GM18511 (cell line): ENCODE data around the gene AIFM3.
"Not testable (repeated sequence)": the region's sequence is repeated elsewhere in the genome, so short reads cannot be mapped to it uniquely, and the experiment has no call there.

Experiments used
- ATAC-seq: cut with Tn5 transposase; IDR thresholded peaks from one replicate; pipeline ENCODE4 v1.9.1; 2021; ENCODE audit warnings: mild to moderate bottlenecking, moderate library complexity; ENCODE audit not compliant: unreplicated experiment

AIFM3 gene, protein sequence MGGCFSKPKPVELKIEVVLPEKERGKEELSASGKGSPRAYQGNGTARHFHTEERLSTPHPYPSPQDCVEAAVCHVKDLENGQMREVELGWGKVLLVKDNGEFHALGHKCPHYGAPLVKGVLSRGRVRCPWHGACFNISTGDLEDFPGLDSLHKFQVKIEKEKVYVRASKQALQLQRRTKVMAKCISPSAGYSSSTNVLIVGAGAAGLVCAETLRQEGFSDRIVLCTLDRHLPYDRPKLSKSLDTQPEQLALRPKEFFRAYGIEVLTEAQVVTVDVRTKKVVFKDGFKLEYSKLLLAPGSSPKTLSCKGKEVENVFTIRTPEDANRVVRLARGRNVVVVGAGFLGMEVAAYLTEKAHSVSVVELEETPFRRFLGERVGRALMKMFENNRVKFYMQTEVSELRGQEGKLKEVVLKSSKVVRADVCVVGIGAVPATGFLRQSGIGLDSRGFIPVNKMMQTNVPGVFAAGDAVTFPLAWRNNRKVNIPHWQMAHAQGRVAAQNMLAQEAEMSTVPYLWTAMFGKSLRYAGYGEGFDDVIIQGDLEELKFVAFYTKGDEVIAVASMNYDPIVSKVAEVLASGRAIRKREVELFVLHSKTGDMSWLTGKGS

DNA sequence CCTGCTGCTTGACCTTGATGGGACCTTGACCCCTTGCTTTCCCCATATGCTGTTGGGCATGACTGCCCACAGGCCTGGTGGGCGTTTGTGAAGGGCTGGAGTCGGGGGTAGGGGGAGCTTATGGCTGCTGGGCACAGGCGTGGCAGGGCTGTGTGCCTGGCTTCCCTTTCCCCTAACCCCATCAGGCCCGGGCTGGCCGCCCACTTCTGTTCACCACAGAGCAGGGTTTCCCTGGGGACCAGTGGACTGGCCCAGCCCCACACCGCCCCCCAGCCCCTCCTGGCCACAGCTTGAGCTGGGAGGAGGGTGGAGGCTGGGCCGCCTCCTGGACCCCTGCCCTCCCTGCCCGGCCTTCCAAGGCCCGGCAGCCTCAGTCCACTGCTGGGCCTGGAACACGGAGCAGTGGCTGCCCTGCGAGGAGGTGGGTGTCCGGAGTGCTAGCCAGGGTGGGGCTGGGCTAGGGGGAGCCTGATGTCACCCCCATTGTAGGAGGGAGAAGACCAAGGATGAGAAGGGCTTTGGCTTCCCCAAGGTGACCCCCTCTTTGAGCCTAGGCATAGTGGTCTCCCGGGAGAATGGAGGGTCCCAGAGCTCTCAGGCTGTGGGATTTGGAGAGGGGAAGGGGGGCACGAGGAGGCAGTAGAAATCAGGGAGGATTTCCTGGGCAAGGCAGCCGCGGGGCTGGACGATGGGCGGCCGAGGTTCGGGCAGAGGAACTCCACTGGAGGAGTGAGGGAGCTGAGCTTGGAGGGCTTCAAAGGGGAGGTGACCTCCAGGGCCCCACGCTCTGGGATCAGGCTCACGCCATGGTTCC lies at the start of gene AIFM3:
AIFM3 (plus strand) TSS at position 373 of the 814 bp plus-strand sequence. CDS start 690 bp downstream, outside the sequence.
- no peak for ATAC-seq

DNA sequence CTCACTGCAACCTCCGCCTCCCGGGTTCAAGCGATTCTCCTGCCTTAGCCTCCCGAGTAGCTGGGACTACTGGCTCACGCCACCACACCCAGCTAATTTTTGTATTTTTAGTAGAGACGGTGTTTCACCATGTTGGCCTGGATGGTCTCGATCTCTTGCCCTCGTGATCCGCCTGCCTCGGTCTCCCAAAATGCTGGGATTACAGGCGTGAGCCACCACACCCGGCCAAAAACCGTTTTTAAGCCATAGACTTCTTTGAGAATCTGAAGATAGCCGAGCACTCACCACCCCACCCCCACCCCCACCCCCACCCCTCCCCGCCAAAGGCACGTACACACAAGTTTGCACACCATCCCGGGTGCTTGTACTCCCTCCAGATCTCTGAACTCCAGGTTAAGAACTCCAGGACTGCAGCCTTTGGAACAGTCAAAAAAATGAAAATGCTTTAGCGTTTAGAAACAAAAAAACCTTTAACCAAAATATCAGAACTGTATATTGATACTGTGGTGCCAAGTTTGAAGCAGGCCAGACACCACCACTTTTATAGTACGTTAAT lies 48.3 kb upstream of the AIFM3 start:
- no peak for ATAC-seq

DNA sequence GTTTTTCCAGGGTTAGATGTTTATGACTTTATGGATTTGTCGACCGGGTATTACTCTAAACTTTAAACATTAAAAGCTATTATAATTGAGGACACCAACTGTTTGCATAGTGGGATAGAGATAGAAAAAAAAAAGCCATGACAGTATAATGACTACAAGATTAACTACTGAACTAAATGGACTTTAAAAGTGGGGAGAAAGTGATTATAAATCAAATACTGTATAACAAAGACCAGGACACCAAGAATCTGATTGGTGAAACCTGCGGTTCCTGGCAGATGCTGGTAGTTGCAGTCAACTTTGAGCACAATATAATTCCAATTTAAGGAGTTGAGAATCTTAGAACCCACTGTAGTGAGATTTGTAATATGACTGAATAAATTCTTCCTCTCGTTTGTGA lies 47.3 kb upstream of the AIFM3 start:
- no peak for ATAC-seq

DNA sequence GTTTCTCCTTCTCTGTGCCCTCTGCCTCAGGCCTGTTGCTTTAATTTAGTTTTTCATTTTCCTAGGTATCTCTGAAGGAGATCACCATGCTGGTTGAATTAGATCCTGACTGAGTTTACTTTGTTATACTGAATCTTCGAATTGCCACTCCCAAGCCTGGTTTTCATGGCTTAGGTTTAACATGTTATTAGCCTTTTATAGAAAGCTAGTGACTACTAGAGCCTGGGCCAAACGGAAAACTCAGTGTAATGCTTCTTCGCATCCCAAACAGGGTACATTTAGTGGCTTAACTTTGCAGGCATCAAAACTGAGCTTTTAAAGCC lies 46.2 kb upstream of the AIFM3 start:
- ATAC-seq, result no peak

DNA sequence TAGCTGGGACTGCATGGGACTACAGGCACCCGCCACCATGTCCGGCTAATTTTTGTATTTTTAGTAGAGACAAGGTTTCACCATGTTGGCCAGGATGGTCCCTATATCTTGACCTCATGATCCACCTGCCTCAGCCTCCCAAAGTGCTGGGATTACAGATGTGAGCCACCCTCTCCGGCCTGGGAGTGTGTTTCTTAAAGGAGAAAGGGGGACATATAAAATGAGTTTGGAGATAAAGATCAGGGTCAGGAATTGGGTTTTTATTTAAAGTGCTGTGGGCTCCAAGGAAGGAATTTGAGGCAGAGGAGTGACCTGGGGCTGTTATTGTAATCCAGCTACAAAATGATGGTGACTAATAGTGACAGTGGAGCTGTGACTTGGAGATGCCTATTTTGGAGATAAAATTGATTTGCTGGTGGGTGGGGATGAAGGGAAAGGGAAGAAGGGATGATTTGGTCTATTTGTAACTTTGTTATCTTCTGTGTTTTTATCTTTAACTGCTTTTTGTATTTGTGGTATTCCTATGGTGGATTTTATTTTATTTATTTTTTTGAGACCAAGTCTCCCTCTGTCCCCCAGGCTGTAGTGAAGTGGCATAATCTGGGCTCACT lies 44.8 kb upstream of the AIFM3 start:
- no peak for ATAC-seq

DNA sequence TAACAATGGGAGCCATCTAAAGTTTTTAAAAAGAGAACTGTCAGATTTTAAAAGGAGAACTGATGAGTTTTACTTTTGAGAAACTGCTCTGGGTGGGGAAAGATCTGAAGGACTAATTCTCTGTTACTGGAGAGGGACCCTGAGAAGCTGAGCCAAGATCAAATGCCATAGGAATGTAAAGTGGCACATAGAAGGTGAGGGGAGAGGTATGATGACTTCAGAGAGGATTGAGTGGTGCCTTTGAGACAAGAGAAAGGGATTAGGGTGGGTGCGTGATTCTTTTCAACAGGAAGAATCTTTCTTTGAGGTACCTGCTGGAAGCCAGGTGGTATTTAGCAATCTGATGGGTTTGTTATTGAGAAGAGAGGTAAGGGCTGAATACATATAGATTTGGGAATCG lies 40.8 kb upstream of the AIFM3 start:
- ATAC-seq, result no peak

DNA sequence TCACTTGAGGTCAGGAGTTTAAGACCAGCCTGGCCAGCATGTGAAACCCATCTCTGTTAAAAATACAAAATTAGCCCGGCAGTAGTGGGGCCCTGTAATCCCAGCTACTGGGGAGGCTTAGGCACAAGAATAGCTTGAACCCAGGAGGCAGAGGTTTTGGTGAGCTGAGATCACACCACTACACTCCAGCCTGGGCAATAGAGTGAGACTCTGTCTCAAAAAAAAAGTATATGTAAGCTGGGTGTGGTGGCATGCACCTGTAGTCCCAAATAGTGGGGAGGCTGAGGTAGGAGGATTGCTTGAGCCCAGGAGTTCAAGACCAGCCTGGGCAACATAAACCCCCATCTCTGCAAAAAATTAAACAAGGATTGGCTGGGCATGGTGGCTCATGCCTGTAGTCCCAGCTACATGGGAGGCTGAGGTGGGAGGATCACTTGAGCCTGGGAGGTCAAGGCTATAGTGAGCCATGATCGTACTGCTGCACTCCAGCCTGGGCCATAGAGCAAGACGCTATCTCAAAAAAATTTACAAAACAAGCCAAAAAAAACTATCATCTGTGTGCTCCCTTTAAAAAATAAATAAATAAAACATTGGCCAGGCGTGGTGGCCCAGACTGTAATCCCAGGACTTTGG lies 39.0 kb upstream of the AIFM3 start:
- ATAC-seq, result no peak

DNA sequence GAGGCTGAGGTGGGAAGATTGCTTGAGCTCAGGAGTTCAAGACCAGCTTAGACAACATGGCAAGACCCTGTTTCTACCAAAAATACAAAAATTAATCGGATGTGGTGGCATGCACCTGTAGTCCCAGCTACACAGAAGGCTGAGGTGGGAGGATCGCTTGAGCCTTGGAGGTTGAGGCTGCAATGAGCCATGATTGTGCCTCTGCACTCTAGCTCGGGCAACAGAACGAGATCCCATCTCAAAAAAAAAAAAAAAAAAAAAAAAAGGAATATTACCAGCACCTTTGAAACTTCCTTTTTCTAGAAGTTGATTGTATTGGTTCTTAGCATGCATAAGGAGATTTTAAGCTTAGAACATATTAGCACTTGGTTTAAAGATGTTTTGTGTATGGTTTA lies 38.5 kb upstream of the AIFM3 start:
- no peak for ATAC-seq

DNA sequence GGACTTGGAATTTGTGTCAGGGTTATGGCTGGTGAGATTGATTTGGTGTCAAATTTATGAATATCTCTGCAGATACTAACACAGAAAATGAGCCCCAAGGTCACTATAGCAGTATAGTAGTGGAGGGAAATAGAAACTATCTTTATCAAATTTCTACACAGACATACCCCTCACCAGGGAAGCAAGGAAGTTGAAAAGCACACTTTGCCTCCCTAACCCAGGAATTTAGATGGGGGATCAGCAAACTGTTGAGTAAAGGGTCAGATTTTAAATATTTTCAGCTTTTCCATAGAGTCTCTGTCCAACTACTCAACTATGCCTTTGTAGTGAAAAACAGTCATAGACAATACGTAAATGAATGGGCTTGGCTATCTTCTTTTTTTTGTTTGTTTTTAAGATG lies 37.1 kb upstream of the AIFM3 start:
- ATAC-seq, result no peak

DNA sequence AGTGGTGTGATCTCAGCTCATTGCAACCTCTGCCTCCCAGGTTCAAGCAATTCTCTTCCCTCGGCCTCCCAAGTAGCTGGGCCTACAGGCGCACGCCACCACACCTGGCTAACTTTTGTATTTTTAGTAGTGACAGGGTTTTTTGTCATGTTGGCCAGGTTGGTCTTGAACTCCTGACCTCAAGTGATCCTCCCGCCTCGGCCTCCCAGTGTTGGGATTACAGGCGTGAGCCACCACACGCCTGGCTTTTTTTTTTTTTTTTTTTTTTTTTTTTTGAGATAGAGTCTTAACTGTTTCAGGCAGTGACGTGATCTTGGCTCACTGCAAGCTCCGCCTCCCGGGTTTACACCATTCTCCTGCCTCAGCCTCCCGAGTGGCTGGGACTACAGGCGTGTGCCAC lies 36.6 kb upstream of the AIFM3 start:
- not testable (repeated sequence) for ATAC-seq

DNA sequence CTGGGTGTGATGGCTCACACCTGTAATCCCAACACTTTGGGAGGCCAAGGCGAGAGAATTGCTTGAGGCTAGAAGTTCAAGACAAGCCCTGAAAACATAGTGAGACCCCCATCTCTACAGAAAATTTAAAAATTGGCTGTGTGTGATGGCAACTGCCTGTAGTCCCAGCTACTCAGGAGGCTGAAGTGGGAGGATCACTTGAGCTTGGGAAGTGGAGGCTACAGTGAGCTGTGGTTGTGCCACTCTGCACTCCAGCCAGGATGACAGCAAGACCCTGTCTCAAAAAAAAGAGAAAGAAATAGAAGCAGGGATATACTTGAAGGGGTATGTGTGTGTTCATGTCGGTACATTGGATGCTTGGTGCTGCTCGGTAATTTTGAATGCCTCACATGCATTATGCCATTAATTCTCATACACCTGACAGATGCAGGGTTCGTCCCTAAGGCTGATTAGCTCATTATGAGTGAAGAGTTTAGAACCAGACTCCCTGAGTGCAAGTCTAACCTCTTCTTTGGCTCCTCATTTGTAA lies 35.9 kb upstream of the AIFM3 start:
- ATAC-seq, result no peak

DNA sequence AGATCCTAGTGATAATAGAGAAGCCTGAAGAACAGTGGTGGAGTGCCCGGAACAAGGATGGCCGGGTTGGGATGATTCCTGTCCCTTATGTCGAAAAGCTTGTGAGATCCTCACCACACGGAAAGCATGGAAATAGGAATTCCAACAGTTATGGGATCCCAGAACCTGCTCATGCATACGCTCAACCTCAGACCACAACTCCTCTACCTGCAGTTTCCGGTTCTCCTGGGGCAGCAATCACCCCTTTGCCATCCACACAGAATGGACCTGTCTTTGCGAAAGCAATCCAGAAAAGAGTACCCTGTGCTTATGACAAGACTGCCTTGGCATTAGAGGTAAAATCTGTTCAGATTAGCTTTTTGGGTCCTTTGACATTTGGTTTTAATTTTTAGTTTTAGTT lies 33.1 kb upstream of the AIFM3 start:
- no peak for ATAC-seq

DNA sequence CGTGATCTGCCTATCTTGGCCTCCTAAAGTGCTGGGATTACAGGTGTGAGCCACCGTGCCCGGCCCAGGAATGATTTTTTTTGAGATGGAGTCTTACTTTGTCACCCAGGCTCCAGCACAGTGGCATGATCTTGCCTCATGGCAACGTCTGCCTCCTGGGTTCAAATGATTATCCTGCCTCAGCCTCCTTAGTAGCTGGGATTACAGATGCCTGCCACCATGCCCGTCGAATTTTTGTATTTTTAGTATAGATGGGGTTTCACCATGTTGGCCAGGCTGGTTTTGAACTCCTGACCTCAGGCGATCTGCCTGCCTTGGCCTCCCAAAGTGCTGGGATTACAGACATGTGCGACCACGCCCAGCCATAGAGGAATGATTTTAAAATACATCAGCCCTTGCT lies 32.0 kb upstream of the AIFM3 start:
- ATAC-seq, result not testable (repeated sequence)

DNA sequence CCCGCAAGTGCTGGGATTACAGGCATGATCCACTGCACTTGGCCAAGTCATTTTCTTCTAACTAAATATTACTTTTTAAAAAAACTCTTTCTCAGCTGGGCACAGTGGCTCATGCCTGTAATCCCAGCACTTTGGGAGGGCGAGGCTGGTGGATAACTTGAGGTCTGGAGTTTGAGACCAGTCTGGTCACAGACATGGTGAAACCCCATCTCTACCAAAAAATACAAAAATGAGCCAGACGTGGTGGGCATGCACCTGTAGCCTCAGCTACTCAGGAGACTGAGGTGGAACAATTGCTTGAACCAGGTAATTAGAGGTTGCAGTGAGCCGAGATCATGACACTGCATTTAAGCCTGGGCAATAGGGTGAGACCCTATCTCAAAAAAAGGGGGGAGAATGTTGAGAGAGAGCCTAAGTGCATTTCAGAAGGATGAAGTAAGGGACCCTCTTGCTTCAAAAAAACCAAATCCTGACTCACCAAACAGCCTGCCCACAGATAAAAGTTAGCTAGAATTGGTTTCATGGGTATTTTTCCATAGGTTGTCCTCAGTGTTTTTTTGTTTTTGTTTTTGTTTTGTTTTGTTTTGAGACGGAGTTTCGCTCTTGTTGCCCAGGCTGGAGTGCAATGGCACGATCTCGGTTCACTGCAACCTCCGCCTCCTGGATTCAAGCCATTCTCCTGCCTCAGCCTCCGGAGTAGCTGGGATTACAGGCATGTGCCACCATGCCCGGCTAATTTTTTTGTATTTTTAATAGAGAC lies 31.1 kb upstream of the AIFM3 start:
- not testable (repeated sequence) for ATAC-seq

DNA sequence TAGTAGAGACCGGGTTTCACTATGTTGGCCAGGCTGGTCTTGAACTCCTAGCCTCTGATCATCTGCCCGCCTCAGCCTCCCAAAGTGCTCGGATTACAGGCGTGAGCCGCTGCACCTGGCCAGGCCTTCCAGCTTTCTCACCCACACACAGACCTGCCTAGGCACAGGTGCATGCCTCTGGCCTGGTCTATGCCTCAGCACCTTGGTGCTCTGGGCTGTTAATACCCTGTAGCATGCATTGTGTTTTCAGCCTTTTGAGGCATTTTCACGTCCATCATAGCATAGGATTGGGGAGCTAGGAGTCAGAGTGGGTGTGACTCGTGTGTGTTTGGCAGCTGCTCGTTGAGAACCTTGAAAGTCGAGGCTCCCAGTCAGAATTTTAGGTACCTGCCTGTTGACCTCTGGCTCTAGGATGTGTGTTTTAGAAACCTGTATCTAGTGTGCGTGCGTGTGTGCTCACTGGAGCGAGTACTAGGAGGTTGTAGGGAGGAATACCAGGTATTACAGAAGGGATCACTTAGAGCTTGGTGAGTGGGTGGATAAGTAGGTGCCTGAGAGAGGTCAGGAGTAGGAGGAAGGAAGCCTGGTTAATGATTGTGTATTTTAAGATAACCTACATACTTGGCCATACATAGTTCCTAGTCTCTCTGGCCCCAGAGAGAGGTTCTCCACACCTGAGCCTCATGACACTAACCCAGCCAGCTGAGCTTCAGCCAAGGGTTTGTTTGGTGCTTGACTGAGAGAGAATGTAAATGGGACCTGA lies 29.8 kb upstream of the AIFM3 start:
- ATAC-seq, result peak; percentile 52

DNA sequence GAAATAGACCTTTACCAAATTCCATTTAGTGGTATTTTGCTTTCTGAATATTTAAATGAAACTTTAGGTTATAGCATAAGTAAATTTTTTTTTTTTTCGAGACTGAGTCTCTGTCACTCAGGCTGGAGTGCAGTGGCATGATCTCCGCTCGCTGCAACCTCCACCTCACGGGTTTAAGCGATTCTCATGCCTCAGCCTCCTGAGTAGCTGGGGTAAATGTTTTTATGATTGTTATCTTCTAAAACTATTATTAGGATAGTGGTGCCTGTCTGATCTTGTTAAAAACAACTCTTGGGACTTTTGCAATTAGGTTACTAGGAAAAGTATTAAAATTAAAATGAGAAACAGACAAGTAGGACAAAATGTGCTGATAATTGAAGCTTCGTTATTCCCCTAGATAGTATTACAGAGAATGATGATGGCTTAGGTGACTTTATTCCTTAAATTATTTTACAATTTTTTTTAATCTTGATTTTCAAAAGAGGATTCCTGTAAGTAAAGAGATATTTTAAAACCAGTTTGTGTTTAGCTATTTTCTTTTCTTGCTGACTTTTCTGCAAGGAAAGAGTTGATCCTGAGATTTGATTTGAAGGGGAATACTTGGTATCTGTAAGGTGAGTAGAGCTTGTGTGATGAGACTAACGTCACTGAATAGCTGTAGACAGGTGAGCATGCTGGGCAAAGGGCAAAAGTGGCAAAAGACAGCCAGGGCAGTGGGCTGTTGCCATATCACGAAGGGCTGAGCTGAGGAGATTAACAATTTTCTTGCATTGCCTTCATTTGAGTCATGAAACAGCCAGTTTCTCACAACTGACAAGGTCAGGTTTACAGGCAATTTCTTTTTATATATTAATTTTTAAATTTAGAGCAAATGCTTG lies 29.0 kb upstream of the AIFM3 start:
- ATAC-seq, result no peak

DNA sequence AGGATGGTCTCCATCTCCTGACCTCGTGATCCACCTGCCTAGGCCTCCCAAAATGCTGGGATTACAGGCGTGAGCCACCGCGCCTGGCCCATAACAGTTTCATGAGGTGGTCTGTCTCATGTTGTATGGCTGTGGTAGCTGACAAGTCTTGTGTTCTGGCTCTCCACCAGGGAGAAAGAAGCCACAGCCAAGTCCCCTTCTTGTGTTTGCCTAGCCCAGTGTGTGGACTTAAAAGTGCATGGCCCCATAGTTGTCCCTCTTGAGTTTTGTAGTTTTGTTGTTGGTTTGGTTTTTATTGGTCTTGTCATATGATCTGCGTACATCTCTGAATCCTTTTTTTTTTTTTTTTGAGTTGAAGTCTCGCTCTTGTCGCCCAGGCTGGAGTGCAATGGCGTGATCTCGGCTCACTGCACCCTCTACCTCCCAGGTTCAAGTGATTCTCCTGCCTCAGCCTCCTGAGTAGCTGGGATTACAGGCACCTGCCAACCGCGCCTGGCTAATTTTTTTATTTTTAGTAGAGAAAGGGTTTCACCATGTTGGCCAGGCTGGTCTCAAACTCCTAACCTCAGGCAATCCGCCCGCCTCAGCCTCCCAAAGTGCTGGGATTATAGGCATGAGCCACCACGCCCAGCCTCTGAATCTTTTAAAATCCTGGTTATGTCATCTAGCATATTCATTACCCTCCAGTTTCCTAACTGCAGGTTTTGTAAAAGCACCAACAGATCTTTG lies 27.4 kb upstream of the AIFM3 start:
- ATAC-seq, result not testable (repeated sequence)
